Endothelial cell of umbilical vein (primary cell): ENCODE measurements around the gene SPOP. TPM values are rescaled to one million over a fixed set of nuclear protein-coding genes. Genes with fewer than 3 reads are reported as not detected.
A peak's percentile ranks its signal among the peaks of the same experiment; 100 is the strongest.

Source experiments
- BruUV-seq: library from RNA; stranded (reverse); fragments of 400-500 nt; replicated peaks from 2 replicates; lab custom pipeline; 2021; lab: Mats Ljungman, UMichigan
- CTCF ChIA-PET: fragments of 300-600, 350-600 bp; sonication (Branson Sonifier 250); formaldehyde crosslinking; loops from one replicate; lab custom pipeline; 2021; ENCODE audit warnings: antibody characterized with exemption, inconsistent platforms; lab: Charles Lee
- POLR2A ChIA-PET: fragments of 300-600, 350-600 bp; sonication (Branson Sonifier 250); formaldehyde crosslinking; loops from one replicate; lab custom pipeline; 2021; ENCODE audit warnings: antibody characterized with exemption, inconsistent platforms; lab: Charles Lee
- DNase-seq: peaks from one replicate; pipeline ENCODE4 v3.0.0-alpha.2; 2011; ENCODE audit warnings: low read depth, low spot score
- FAIRE-seq: peaks from 2 replicates; lab custom pipeline; 2011; peaks lifted over from hg19 to GRCh38; lab: Jason Lieb, UNC
- H2AFZ ChIP-seq: 2 replicates; pipeline ENCODE4 v1.6.0; 2012; ENCODE audit warnings: low read depth, low read length, control low read depth, inconsistent platforms
- H3K27ac ChIP-seq: 2 replicates; pipeline ENCODE4 v1.5.1; 2011; ENCODE audit warnings: low read depth, mild to moderate bottlenecking, control low read depth, low read length, moderate library complexity; ENCODE audit not compliant: insufficient read depth
- H3K27me3 ChIP-seq, 2 experiments: 2 replicates each; pipeline versions ENCODE4 v1.6.0 to v1.6.1; 2011; ENCODE audit warnings: low read length in 2 of 2, mixed read lengths in 1 of 2; ENCODE audit not compliant: control insufficient read depth in 2 of 2, insufficient read depth in 2 of 2
- H3K36me3 ChIP-seq, 2 experiments: 2 replicates in 1 of 2; 3 replicates in 1 of 2; pipeline ENCODE4 v1.5.1; 2011; ENCODE audit warnings: low read length in 2 of 2, mild to moderate bottlenecking in 1 of 2, moderate library complexity in 1 of 2; ENCODE audit not compliant: control insufficient read depth in 2 of 2, insufficient read depth in 2 of 2; ENCODE audit errors: extremely low read depth in 1 of 2
- H3K4me1 ChIP-seq: 3 replicates; pipeline ENCODE4 v1.5.1; 2011; ENCODE audit warnings: mild to moderate bottlenecking, low read length; ENCODE audit not compliant: control insufficient read depth, insufficient read depth; ENCODE audit errors: extremely low read depth
- H3K4me2 ChIP-seq: 2 replicates; pipeline ENCODE4 v1.6.1; 2011; ENCODE audit warnings: low read length, control low read depth, mixed read lengths; ENCODE audit not compliant: insufficient read depth
- H3K4me3 ChIP-seq, 3 experiments: fragments of 200-600 bp in 1 of 3; sonication (generic), shearing (Covaris generic) in 1 of 3; replicated peaks in 1 of 3; 2 replicates each; pipeline ENCODE4 v1.5.1; 2011 to 2016; ENCODE audit warnings: control low read depth in 3 of 3, low read length in 3 of 3, mild to moderate bottlenecking in 2 of 3, inconsistent platforms in 1 of 3, low read depth in 1 of 3, moderate library complexity in 1 of 3; ENCODE audit not compliant: insufficient read depth in 1 of 3
- H3K79me2 ChIP-seq: 2 replicates; pipeline ENCODE4 v1.6.0; 2012; ENCODE audit warnings: low read length, inconsistent platforms; ENCODE audit not compliant: control insufficient read depth, insufficient read depth
- H3K9ac ChIP-seq: replicated peaks from 2 replicates; pipeline ENCODE3; 2011; ENCODE audit warnings: low read length, control low read depth; ENCODE audit not compliant: insufficient read depth; ENCODE audit errors: extremely low read depth
- H3K9me1 ChIP-seq: replicated peaks from 3 replicates; pipeline ENCODE4 v1.6.0; 2011; ENCODE audit warnings: mild to moderate bottlenecking, low read length; ENCODE audit not compliant: control insufficient read depth, insufficient read depth; ENCODE audit errors: extremely low read depth
- H3K9me3 ChIP-seq: replicated peaks from 2 replicates; pipeline ENCODE4 v1.5.1; 2012; ENCODE audit warnings: low read length, inconsistent platforms; ENCODE audit not compliant: control insufficient read depth, insufficient read depth
- H4K20me1 ChIP-seq: replicated peaks from 2 replicates; pipeline ENCODE3; 2011; ENCODE audit warnings: mild to moderate bottlenecking, low read length; ENCODE audit not compliant: control insufficient read depth, insufficient read depth; ENCODE audit errors: extremely low read depth
- EZH2 ChIP-seq: IDR thresholded peaks from 2 replicates; pipeline ENCODE4 v1.6.1; 2012; ENCODE audit warnings: borderline replicate concordance, low read depth, mild to moderate bottlenecking, moderate library complexity, low read length, inconsistent platforms; ENCODE audit not compliant: severe bottlenecking
- FOS ChIP-seq: IDR thresholded peaks from 2 replicates; pipeline ENCODE4 v1.6.1; 2011; ENCODE audit warnings: mild to moderate bottlenecking, low read length, moderate library complexity, borderline replicate concordance; ENCODE audit not compliant: insufficient read depth
- GATA2 ChIP-seq: IDR thresholded peaks from 2 replicates; pipeline ENCODE4 v1.7.0; 2011; ENCODE audit warnings: low read depth, mild to moderate bottlenecking, moderate library complexity, mixed read lengths, low read length; ENCODE audit not compliant: insufficient read length, insufficient read depth
- JUN ChIP-seq: IDR thresholded peaks from 2 replicates; pipeline ENCODE4 v1.6.1; 2011; ENCODE audit warnings: borderline replicate concordance, low read depth; ENCODE audit not compliant: insufficient read length, insufficient read depth
- MYC ChIP-seq: IDR thresholded peaks from one replicate; pipeline ENCODE4 v1.6.1; 2011; ENCODE audit warnings: mild to moderate bottlenecking, low read depth, low read length
- POLR2A ChIP-seq: IDR thresholded peaks from 2 replicates; pipeline ENCODE4 v1.6.1; 2012; ENCODE audit warnings: low read depth, mild to moderate bottlenecking, control low read depth, low read length
- POLR2AphosphoS5 ChIP-seq: IDR thresholded peaks from 2 replicates; pipeline ENCODE4 v1.6.1; 2012; ENCODE audit warnings: low read depth, mild to moderate bottlenecking, control low read depth, low read length, moderate library complexity; ENCODE audit not compliant: insufficient read depth
- dilution Hi-C: fragments of 300-500 bp; cut with MboI; formaldehyde crosslinking; loops from one replicate; pipeline ENCODE4 v1.15.0; 2019; ENCODE audit warnings: low sequenced_read_pairs; ENCODE audit not compliant: extremely low pct_ligation_motif_present
- intact Hi-C: fragments of 100-400 bp; cut with micrococcal nuclease; formaldehyde crosslinking; loops from one replicate; pipeline ENCODE4 v1.10.0; 2022
- polyA plus RNA-seq, 4 experiments: library from polyadenylated mRNA; depleted of rRNA in 3 of 4; stranded (reverse) in 3 of 4; unstranded in 1 of 4; fragments of >200 nt; gene quantifications; 2 replicates each; pipeline versions ENCODE4 v1.2.1 to v1.2.3, GENCODE V29; 2011 to 2012; ENCODE audit warnings: missing spikeins in 1 of 4
- total RNA-seq: library from RNA; stranded (reverse); gene quantifications from 2 replicates; pipeline ENCODE4 v1.2.3, GENCODE V29; 2021
- TF ChIP-seq, protein P1 (sequence below), 2 donors: IDR thresholded peaks; 1 replicate in 1 of 2; 2 replicates in 1 of 2; pipeline ENCODE4 v1.5.1; 2011; ENCODE audit warnings: low read length in 2 of 2, mild to moderate bottlenecking in 2 of 2, moderate library complexity in 2 of 2, control low read depth in 1 of 2, inconsistent platforms in 1 of 2, low read depth in 1 of 2; ENCODE audit not compliant: insufficient read depth in 1 of 2; ENCODE audit errors: extremely low read depth in 1 of 2
- TF ChIP-seq, protein P2 (sequence below): IDR thresholded peaks from 2 replicates; pipeline ENCODE4 v1.6.1; 2011; ENCODE audit not compliant: insufficient read depth, insufficient read length

Gene SPOP
- total and polyA plus RNA-seq, 2 donors (not counting 3 experiments of a cell fraction or from before 2014, with no cell fraction given), result 46.9 to 61.0 TPM

DNA sequence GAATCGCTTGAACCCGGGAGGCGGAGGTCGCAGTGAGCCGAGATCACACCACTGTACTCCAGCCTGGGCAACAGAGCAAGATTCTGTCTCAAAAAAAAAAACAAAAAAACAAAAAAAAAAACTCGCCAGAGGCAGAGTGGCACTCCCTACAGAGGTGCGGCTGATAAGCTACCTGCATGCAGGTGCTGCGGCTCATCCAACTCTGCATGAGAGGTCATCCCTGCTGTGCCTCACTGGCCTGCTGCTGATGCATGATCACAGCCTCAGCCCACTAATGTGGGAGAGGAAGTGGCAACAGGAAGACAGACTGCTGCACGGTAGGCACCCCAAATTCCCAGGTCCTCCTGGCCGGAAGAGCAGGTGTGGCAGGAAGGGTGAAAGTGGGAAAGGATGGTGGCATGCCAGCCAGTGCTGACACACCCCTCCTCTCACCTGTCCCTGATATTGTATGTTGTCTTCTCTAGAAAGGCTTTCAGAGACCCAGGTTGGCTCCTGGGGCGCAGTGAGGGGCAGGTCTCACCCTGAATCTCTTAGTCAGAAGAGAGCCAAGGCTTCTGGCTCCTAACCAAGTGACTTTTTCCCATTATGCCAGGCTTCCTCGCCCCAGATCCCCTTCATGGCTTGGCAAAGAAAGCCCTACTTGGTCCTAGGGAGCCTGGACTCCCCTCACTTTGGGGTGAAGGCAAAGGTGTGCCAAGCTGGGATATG is 90.4 kb downstream of the SPOP start:
- FAIRE-seq (peak; percentile 42), DNase-seq (no peak)
- no TSS peak for BruUV-seq
- H3K36me3 ChIP-seq, result no peaks in the 10 kb centered on the region
- H3K9me1 ChIP-seq, result no peaks in the 10 kb centered on the region
- no peaks in the 10 kb centered on the region for H3K9me3 ChIP-seq
- no peaks in the 10 kb centered on the region for H4K20me1 ChIP-seq
- ChIA-PET POLR2A (no interaction called here), CTCF (interaction anchor here (1.0 to 1.6 kb wide), 3 partner anchors 11 to 17 kb away, joined by 3 to 5 read pairs (median 3); no protein-coding TSS in a partner anchor)
- intact Hi-C loops, result no loop called here
- H3K79me2 ChIP-seq, result no peaks in the 10 kb centered on the region
- H3K4me1 ChIP-seq, result peaks cover 4% of the 10 kb centered on the region
- no peak overlapping the region for H2AFZ ChIP-seq
- no peak overlapping the region for H3K4me3 ChIP-seq
- no peak overlapping the region for H3K4me2 ChIP-seq
- dilution Hi-C loops, result no loop called here
- TF ChIP-seq POLR2A, result no peak
- TF ChIP-seq POLR2AphosphoS5, result no peak
- TF ChIP-seq EZH2, result no peak
- TF ChIP-seq, protein P1, sequence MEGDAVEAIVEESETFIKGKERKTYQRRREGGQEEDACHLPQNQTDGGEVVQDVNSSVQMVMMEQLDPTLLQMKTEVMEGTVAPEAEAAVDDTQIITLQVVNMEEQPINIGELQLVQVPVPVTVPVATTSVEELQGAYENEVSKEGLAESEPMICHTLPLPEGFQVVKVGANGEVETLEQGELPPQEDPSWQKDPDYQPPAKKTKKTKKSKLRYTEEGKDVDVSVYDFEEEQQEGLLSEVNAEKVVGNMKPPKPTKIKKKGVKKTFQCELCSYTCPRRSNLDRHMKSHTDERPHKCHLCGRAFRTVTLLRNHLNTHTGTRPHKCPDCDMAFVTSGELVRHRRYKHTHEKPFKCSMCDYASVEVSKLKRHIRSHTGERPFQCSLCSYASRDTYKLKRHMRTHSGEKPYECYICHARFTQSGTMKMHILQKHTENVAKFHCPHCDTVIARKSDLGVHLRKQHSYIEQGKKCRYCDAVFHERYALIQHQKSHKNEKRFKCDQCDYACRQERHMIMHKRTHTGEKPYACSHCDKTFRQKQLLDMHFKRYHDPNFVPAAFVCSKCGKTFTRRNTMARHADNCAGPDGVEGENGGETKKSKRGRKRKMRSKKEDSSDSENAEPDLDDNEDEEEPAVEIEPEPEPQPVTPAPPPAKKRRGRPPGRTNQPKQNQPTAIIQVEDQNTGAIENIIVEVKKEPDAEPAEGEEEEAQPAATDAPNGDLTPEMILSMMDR (IDR thresholded peaks at IDR 0.05; ENCODE audit: extremely low read depth in 1 of 2, insufficient read depth in 1 of 2, low read depth in 1 of 2, low read length in 2 of 2), result no peak
- TF ChIP-seq MYC, result no peak
- TF ChIP-seq GATA2, result no peak
- no peak for TF ChIP-seq JUN
- no peak for TF ChIP-seq FOS
- TF ChIP-seq, protein P2, sequence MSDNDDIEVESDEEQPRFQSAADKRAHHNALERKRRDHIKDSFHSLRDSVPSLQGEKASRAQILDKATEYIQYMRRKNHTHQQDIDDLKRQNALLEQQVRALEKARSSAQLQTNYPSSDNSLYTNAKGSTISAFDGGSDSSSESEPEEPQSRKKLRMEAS, result no peak
- H3K27ac ChIP-seq, result no peak overlapping the region
- no peak overlapping the region for H3K9ac ChIP-seq
- H3K27me3 ChIP-seq, result no peaks in the 10 kb centered on the region
